GM21360 (cell line): ENCODE results near the gene DIDO1.
"Not testable (repeated sequence)": the region's sequence is repeated elsewhere in the genome, so short reads cannot be mapped to it uniquely, and the experiment has no call there.

Source experiments
- ATAC-seq: cut with Tn5 transposase; IDR thresholded peaks from one replicate; pipeline ENCODE4 v1.9.1; 2021; ENCODE audit warnings: mild to moderate bottlenecking, moderate library complexity; ENCODE audit not compliant: unreplicated experiment

DIDO1 gene

GRCh38 chr20:62933966-62934365 lies 7.7 kb upstream of the DIDO1 start:
- ATAC-seq: no peak

- ATAC-seq: no peak
Measured at GRCh38 chr20:62931464-62931863, 5.2 kb upstream of the DIDO1 start.

- no peak for ATAC-seq
Measured at GRCh38 chr20:62929051-62929538, 2.8 kb upstream of the DIDO1 start.

- ATAC-seq: no peak
Measured at GRCh38 chr20:62928246-62928939, 2.1 kb upstream of the DIDO1 start.

- no peak for ATAC-seq
Measured at GRCh38 chr20:62927128-62927705, 912 bp upstream of the DIDO1 start.

GRCh38 chr20:62925420-62926228 lies 681 bp downstream of the DIDO1 start:
- peak; percentile 5 for ATAC-seq

- ATAC-seq: no peak
Measured at GRCh38 chr20:62925076-62925419, 1.3 kb downstream of the DIDO1 start.

- no peak for ATAC-seq
Measured at GRCh38 chr20:62924442-62925075, 1.7 kb downstream of the DIDO1 start.

GRCh38 chr20:62923669-62924441 lies 2.5 kb downstream of the DIDO1 start:
- ATAC-seq: no peak

- ATAC-seq: not testable (repeated sequence)
Measured at GRCh38 chr20:62923059-62923668, 3.1 kb downstream of the DIDO1 start.

- ATAC-seq: no peak
Measured at GRCh38 chr20:62922451-62922921, 3.8 kb downstream of the DIDO1 start.

- no peak for ATAC-seq
Measured at GRCh38 chr20:62921119-62921687, 5.1 kb downstream of the DIDO1 start.

GRCh38 chr20:62920039-62920645 lies 6.2 kb downstream of the DIDO1 start:
- ATAC-seq: no peak

- ATAC-seq: no peak
Measured at GRCh38 chr20:62918831-62919230, 7.5 kb downstream of the DIDO1 start.

GRCh38 chr20:62918147-62918546 lies 8.2 kb downstream of the DIDO1 start:
- ATAC-seq: peak; percentile 45

- no peak for ATAC-seq
Measured at GRCh38 chr20:62917720-62918119, 8.6 kb downstream of the DIDO1 start.

- ATAC-seq: no peak
Measured at GRCh38 chr20:62916703-62917476, 9.4 kb downstream of the DIDO1 start.

GRCh38 chr20:62914970-62915457 lies 11.3 kb downstream of the DIDO1 start:
- ATAC-seq: no peak
